SK-N-MC (cell line): ENCODE measurements around the gene TAF11L10.
"Not testable (repeated sequence)": the region's sequence is repeated elsewhere in the genome, so short reads cannot be mapped to it uniquely, and the experiment has no call there.

Source experiments
- EZH2 ChIP-seq: fragments of 200-600 bp; sonication (generic); IDR thresholded peaks from one replicate; pipeline ENCODE4 v1.6.1; 2017; ENCODE audit warnings: antibody characterized with exemption
- FOXP2 ChIP-seq: optimal IDR thresholded peaks from 2 replicates; pipeline ENCODE3; 2011; ENCODE audit warnings: mild to moderate bottlenecking, moderate library complexity; ENCODE audit not compliant: insufficient read depth; ENCODE audit errors: extremely low read length, control extremely low read depth
- POLR2AphosphoS5 ChIP-seq: IDR thresholded peaks from 2 replicates; pipeline ENCODE4 v1.6.1; 2012; ENCODE audit warnings: mild to moderate bottlenecking, low read depth, low read length, borderline replicate concordance

GRCh38 chr5:17631788-17632187 lies 34.2 kb upstream of the TAF11L10 start, which contains the start of gene TAF11L13:
- not testable (repeated sequence) for TF ChIP-seq POLR2AphosphoS5, EZH2, FOXP2
